ENCODE data around the gene NAV3.

GRCh38 chr12:77907936-77908335 lies 77.2 kb downstream of the NAV3 start:
- TF ChIP-seq POLR2A (IDR thresholded peaks at IDR 0.05) (no peak), CTCF (IDR thresholded peaks at IDR 0.05) (no peak)
